GM18511 (cell line): Measurements from ENCODE around the gene PDZD2.
"Not testable (repeated sequence)": the region's sequence is repeated elsewhere in the genome, so short reads cannot be mapped to it uniquely, and the experiment has no call there.

Source experiments
- ATAC-seq: cut with Tn5 transposase; IDR thresholded peaks from one replicate; pipeline ENCODE4 v1.9.1; 2021; ENCODE audit warnings: mild to moderate bottlenecking, moderate library complexity; ENCODE audit not compliant: unreplicated experiment

The PDZD2 gene

DNA sequence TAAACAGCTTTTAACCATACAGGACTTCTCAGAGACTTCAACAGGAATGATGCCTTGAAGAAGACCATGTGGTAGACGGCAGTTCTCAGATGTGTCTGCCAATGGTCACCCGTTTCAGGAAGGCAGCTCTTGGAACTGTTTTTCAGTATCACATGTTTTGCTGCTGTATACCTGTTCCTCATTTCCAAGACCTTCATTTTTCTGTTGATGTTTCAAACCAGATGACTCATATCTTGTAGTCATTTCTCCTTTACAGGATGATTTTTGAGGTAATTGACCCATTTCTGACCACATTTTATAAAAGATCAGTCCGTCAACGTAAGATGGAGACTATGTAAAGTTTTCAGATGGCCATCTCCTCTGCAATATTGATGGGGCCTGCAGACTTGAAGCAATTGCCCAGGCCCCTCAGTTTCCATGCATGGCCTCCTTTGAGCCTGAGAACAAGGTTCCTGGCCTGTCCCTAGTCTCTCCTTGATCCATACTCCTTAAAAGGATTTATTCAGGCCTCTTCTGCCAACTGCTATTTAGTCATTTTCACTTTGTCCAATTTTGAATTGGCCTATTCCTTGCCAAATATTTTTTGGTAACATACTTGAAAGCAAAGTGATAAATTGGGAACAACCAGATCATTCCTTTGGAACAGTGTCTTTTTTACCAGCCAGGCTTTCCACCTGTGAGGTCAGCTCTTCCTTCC, 128.6 kb downstream of the PDZD2 start:
- no peak for ATAC-seq

DNA sequence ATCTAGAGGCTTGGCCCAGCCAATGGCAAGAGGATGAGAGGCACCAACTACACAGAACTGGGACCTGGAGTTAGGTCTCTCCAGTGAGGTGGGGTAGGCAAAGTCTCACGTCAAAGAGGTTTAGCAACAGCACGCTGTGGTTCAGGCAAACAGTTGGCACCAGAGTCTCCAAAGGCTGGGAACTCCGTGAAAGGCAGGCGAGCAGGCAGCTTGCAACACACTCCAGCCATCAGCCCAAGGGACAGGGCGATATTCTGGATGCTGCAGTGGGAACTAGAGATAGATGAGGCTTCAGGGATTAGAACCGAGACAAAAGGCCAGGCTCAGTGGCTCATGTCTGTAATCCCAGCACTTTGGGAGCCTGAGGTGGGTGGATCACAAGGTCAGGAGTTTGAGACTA, 129.1 kb downstream of the PDZD2 start:
- no peak for ATAC-seq

DNA sequence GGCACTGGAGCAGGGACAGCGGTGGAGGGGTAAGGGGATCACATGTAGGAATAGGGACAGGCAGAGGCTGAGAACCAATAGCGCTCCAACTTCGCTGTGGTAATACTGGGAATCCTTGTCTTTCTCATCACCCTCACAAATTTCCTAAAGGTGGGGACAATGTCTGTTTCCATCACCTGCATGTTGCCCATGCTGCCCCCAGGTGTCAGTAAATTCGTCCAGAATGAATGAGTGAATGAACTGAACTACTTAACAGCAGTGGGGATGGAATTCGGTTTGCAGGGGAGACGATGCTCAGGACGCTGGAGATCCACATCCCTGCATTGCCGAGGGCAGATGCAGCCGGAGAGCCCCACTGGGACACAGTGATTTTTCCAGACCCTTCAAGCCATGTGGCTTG, 129.9 kb downstream of the PDZD2 start:
- ATAC-seq = no peak

DNA sequence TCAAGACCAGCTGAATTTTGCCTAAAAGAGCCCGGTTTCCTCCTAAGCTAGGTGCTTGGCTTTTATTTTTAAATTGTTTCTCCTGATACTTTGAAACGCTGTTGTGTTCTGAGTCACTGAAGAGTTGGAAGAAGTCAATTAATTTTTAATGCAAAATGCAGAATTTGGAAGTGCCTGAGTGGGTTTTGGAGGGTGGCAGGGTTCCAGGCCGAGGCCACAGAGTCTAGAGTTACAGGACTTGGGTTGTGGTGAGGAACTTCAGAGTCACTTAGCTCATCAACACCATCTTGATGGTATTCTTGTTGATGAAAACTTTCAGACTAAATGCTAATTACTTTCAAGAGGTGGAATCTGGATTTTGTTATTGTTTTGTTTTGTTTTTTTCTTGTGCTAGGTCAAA, 130.6 kb downstream of the PDZD2 start:
- peak; percentile 41 for ATAC-seq

DNA sequence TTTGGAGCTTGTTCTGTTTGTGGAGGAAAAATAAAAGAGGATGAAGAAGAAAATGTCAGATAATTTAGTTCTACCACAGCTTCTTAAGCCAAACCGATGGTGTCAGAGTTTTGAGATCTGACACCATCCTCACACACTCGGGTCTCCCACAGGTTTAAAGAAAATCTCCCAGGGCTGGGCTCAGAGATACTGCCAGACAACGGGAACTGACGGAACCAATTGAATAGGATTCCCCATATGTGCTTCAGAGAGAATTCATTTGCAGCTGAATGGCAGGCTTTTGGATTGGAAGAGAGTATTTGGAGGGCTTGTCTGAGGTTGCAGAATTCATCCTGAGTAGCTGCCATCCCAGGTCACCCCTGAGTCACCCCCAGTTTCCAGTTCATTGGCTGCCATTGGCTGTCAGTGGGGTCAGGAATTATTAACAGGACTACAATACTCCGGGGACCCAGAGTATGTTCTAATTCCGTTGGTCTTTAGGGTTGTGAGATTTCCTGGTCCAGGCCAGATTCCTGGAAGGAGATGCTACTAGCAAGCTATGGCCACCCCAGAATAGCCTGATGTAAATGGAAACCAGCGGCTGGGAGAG, 131.3 kb downstream of the PDZD2 start:
- ATAC-seq = no peak

DNA sequence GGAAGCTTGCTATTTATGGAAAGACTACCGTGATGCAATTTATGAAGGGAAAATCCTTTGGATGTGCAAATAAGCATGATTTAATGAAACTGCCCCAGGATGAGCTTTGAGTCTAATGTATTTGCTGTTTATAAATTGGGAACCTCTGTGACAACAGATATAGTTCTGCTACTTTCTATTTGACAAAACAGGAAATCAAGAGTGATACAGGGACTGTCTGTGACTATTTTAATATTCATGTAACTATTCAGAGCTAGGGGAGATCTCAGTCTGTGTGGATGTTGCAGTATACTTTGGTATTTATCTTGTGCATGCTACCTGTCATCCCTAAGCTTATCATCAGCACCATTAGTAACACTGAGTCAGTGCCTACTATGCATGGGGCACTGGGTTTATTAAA, 132.1 kb downstream of the PDZD2 start:
- ATAC-seq = peak; percentile 92

DNA sequence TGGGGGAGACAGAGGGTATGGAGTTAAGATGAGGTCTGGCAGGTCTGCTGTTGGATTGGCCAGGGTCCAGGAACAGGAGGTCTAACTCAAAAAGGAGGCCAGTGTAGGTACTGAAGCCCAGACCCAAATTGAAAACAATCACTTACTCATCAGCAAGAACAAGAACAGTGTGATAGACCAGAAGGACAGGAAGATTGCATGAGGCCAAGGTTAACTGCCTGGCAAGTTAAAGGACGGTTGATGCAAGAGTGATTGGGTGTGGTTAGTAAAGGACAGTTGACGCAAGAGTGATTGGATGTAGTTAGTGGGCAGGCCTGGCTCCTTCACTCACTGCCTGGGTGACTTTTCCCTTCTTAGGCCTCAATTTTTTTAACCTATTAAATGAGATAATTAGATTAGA, 132.6 kb downstream of the PDZD2 start:
- ATAC-seq = peak; percentile 35

DNA sequence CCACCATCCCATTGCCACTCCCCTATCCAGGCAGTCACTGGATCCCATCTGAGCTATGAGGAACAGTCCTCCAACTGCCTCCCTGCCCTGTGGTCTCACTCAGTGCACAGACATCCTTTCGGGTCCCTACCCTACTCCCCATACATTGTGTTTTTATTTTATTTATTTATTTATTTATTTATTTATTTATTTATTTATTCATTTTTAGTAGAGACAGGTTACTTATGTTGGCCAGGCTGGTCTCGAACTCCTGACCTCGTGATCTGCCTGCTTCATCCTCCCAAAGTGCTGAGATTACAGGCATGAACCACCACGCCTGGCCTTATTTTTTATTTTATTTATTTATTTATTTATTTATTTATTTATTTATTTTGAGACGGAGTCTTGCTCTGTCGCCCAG, 137.4 kb downstream of the PDZD2 start:
- ATAC-seq = not testable (repeated sequence)

DNA sequence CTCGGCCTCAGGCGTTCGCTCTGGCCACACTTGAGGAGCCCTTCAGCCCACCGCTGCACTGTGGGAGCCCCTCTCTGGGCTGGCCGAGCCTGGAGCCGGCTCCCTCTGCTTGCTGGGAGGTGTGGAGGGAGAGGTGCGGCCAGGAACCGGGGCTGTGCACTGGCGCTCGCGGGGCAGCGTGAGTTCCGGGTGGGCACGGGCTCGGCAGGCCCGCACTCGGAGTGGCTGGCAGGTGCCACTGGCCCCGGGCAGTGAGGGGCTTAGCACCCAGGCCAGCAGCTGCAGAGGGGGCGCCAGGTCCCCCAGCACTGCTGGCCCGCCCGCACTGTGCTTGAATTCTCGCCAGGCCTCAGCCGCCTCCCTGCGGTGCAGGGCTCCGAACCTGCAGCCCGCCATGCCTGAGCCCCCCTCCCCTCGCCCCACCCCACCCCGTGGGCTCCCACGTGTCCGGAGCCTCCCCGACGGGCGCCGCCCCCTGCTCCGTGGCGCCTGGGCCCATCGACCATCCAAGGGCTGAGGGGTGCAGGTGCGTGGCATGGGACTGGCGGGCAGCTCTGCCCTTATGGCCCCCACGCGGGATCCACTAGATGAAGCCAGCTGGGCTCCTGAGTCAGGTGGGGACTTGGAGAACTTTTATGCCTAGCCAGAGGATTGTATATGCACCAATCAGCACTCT, 138.2 kb downstream of the PDZD2 start:
- ATAC-seq = no peak

DNA sequence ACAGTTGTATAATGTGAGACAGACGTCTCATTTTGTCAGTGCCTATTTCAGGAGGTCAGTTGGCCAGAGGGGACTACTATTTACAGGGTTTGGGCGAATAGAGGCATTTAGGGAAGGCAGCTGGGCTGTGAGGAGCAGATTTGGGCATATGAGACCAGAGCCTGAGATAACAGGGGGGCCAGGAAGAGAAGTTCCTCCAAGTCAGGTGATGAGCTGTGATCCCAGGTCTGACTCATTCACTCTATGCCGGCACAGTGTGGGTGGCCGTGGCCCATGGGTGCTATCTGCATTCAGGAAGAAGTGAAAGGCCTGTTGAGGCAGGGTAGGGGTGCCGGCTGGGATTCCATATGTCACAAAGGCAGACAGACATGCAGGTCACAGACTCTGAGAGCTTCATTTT, 142.8 kb downstream of the PDZD2 start:
- no peak for ATAC-seq

DNA sequence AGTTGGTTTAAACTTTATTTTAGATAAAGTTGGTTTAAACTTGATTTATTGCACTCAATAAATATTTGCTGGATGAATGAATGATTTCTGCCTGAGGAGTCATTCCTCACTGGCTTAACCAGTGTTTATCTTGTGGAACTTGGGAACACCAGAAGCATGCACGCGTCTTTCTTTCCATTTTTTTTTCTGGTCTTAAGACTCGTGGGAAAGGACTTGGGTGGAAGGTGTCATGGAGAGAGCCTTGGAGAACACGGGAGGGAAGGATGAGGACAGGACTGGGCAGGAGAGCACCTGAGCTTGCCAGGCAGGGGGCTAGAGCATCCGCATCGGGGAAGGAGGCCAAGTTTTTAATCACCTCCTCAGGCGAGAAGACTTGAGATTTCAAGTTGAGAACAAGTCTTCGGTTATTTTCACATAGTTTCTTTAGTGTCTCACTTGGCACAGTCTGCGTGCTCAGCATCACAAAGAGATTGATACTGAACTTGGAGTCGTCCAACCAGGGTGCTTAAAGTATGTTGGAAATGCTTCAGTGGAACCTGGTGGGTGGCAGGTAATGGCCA, 144.2 kb downstream of the PDZD2 start:
- no peak for ATAC-seq

DNA sequence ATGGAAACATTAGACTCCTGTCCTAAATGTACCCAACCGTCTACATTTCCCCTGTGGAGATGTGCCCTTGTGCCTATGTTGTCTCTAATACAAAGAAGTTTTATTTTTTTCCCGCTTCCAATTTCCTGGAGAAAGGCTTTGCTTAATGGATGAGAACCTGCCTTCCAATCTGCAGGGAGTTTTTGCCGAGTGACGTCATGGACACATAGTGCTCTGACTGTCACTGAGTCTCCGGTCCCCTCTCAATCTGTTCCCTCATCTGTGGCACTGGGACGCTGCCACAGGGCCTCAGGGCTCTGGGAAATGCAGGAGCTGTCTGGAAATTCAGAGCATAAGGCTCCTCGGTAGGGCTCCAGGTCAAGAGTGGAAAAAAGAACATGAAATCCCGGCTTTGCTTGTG, 144.8 kb downstream of the PDZD2 start:
- ATAC-seq = no peak

DNA sequence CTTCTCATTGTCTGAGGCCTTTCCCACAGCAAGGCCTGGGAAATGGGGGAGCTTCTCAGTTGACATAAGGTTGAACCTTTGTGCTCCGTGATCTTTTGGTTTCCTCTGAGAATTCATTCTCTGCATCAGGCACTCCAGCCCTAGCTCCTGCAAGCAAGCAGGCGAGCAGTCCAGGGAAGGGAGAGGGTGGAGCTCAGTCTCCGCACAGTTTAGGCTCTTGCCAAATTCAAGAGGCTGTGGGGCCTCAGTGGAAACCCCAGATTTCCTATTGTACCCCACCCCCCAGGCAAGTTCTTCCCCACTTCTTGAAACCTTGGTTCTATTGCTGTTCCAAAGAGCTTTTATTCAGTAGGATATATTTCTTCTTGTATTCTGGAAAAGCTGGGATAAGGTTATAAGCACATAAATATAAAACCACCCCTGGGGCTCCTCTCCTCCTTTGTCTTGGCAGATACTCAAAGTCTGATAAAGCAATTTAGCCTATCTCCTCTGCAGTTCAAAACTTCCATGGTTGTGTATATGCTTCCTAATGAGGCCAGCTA, 147.2 kb downstream of the PDZD2 start:
- no peak for ATAC-seq

DNA sequence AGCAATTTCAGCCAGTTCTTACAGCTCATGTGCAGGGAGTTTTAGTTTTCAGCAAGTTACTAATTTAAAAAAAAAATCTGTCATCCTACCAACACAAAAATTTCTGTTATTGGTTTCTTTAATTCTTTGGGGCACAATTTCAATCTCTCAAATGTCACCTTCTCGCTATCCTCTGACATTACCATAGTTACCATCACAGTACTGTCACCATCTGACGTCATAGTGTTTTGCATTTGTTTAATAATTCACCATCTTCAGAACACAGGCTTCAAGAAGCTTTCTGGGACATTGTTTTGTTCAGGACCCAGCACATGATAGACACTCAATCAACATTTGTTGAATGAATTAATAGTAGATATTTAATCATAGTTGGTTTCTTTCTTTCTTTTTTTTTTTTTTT, 155.1 kb downstream of the PDZD2 start:
- ATAC-seq = no peak

DNA sequence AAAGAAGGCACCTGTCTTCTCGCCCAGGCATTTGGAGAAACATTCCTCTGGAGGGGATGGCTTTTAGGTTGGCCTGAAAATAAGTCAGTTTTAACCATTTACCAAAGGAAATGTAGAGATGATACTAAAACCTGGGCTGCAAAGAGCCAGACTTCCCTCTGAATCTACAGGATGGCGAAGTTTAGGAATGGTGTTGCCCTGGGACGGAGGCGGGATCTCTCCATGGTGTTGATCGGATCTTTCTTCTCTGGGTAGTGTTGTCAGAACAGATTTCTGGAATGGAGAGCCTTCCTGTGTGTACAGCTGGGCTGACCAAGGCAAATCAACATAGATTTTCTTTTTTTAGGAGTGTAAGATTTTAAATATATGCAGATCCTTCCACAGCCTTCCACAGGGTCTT, 159.2 kb downstream of the PDZD2 start:
- no peak for ATAC-seq

DNA sequence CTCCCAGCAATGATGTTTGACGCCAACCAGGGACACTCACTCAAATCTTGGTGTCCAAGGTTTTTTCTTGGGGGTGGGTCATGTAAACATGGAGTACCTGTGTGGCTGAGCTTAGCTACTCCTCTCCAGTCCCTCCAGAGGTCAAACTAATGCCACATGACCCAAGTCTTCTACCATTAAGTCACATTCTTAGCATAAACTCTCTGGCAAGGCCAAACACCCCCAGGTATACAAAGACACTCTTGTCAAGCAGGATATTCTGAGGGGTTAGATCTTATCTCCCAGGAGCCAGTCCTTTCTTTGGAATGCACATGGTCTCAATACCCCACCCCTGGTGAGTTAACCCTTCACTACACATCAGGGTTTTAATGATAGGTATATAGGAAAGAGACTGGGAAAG, 161.4 kb downstream of the PDZD2 start:
- no peak for ATAC-seq

DNA sequence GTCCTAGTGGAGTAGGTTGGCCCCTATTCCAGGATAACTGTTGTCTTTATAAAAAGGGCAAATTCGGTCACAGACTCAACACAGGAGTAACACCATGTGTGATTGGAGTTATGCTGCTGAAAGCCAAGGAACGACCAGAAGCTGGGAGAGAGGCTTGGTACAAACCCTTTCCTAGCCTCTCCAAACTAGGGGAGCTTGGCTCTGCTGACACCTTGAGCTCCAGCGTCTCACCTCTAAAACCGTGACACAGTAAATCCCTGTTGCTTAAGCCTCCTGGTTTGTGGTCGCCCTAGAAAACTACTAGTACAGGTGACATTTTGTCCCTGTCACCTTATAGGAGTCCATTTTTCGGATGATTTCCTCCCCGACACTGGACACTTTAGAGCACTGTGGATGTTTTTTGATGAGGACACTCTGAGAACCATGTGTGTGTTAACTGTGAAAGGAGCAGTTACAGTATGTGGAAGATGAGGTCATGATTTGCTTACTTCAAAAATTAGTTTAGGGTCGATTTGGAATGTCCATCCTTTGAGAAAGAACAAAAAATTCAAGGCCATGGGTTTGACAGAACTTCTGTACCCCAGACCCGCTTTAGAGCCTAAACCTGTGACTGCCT, 167.0 kb downstream of the PDZD2 start:
- no peak for ATAC-seq

DNA sequence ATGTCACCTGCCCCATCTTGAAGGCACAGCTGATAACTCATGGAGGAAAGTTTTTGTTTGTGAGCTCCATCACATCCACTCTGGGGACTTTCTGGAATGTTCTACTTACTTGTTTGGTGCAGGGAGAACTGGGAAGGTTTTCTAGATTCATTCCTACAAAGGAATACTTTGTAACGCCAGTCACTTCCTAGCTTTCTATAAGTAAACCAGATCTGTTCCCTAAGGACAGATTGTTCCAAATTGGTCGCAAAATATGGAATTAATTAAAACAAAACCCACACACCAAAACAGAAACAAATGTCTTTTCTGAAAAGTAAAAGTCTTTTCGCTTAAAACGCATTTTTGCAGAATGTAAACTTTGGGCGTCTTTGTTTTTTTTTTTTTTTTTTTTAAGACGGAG, 167.6 kb downstream of the PDZD2 start:
- ATAC-seq = no peak

DNA sequence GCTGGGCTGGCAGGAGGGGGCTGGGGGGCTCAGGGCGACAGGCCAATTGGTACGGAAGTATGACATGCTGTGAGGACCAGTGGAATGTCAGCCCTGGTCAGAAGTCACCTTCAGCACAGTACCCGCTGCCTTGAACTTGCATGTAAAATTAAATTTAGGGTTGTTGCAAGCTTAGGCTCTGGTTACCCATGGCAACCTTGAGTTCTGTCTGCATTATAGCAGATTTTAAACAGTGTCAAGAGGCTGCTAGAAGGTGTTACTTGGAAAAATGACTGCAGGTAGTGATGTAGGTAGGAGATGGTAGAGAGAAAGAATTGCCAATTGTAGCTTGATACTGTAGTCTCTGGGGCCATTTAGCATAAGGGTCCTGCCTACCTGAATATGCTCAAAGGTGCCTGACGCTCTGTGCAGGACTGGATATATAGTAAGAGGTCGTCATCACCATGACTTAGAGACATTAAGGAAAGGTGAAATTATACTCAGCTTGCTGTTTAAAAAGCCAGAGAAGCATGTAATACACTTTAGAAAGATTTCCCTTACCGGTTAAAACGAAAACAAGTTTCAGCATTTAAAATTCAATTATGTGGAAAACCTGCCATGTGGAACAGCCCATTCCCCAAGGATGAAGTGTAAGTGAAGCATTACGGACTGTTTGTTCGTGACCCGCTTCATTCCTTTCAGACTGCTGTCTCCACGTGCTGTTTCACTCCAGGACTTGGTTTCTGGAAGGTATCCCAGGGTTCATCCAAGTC, 169.0 kb downstream of the PDZD2 start:
- ATAC-seq = no peak

DNA sequence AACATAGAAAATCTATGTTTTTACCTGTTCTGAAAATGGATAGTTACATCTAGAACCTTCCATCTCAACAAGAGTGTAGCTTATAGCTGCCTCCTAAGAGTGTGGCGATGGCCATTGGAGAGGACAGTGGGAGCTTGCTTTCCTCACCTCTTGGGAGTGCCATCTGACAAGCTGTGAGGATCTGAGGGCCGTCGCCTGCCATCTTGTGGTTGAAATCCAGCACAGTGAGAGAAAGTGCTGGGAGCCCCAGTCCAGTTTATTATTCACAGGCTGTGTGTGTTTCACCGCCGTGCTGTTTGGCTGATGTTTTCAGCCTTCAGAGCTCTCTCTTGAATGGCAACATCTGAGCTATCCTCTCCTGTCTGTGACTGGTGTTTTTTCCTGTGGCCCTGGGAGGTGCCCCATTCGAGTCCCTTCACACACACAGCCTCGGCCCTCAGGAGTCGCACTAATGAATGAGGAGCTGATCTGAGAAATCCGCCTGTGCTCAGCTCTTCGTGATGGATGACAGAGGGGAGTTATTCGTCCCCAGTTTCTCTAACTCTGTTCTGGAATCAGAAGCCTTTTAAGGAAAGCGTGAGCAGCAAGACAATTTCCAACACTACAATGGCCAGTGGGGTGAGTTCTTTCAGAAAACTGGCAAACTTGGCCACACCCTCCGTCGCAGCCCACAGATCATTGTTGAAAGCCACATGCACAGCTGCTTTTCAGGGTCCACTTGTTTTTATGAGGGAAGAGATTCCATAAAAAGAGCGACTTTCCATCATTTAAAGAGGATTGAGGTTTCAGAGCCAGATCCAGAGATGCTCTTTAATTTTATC, 170.3 kb downstream of the PDZD2 start:
- ATAC-seq = peak; percentile 64
